ENCODE data around the gene ZNF70. TPM values are rescaled to one million over a fixed set of nuclear protein-coding genes. Genes with fewer than 3 reads are reported as not detected.

Gene ZNF70
- total and polyA plus RNA-seq, 2 of the 4 experiments (the other 2 are of a cell fraction) = 2.3 to 4.3 TPM

- TF ChIP-seq RAD21 (IDR thresholded peaks at IDR 0.05; ENCODE audit: low read length) = no peak
These were observed 22.7 kb upstream of the ZNF70 start (continued) for GRCh38 chr22:23773483-23774113.

GRCh38 chr22:23772649-23773473 lies 21.9 kb upstream of the ZNF70 start, which contains the start of gene MMP11:
Gene MMP11, plus strand, starts transcription at chr22:23772849. Its CDS starts 22 bp downstream, at chr22:23772871.
- Histone ChIP-seq H2AK9ac (replicated peaks; ENCODE audit: low read depth, low read length, poor library complexity) (peak within 1 kb of the TSS; percentile 92), H3K27ac (ENCODE audit: insufficient read depth, low read length) (peak within 1 kb of the TSS; percentile 23), H3K36me3 (ENCODE audit: control insufficient read depth, insufficient read depth, low read length) (no peaks in the 10 kb centered on the region), H3K23ac (ENCODE audit: low read depth, low read length) (peak within 1 kb of the TSS; percentile 82; the same call in 1 of the 2 replicates), H3K27me3 (ENCODE audit: control insufficient read depth, insufficient read depth, low read length) (no peaks in the 10 kb centered on the region), H3K14ac (replicated peaks; ENCODE audit: low read depth, low read length) (peak within 1 kb of the TSS; percentile 97), H3K9me3 (ENCODE audit: control insufficient read depth, insufficient read depth, low read length) (no peaks in the 10 kb centered on the region), H4K91ac (ENCODE audit: insufficient read depth, low read depth, low read length) (peak within 1 kb of the TSS; percentile 93), H4K20me1 (ENCODE audit: insufficient read depth, low read length) (no peaks in the 10 kb centered on the region), H4K5ac (ENCODE audit: low read depth, low read length) (peak within 1 kb of the TSS; percentile 89), H3K9me1 (ENCODE audit: insufficient read depth, low read length) (peaks cover 12% of the 10 kb centered on the region), H3K4me1 (ENCODE audit: control insufficient read depth, insufficient read depth, low read length) (peaks cover 25% of the 10 kb centered on the region; the same call in 1 of the 2 replicates), H3K4ac (ENCODE audit: low read depth, low read length) (peak within 1 kb of the TSS; percentile 99), H3K79me1 (ENCODE audit: low read depth in 1 of 2, low read length in 2 of 2) (peaks cover 0 to 7% of the 10 kb centered on the region in 2 experiments; a peak in 1 of 4 replicates), H2BK20ac (ENCODE audit: low read depth, low read length) (peak within 1 kb of the TSS; percentile 13; the same call in 1 of the 2 replicates), H2AFZ (replicated peaks; ENCODE audit: low read length, poor library complexity) (peak within 1 kb of the TSS; percentile 97), H3K4me3 (ENCODE audit: insufficient read depth, low read depth, low read length) (peak within 1 kb of the TSS; percentile 41), H2BK15ac (ENCODE audit: low read depth, low read length) (peak within 1 kb of the TSS; percentile 61; the same call in 1 of the 3 replicates), H2BK120ac (ENCODE audit: low read depth, low read length) (peak within 1 kb of the TSS; percentile 44), H3K4me2 (ENCODE audit: low read depth, low read length) (peak within 1 kb of the TSS; percentile 77), H2AK5ac (ENCODE audit: low read depth, low read length) (peak within 1 kb of the TSS; percentile 99), H2BK5ac (ENCODE audit: low read depth, low read length, poor library complexity, severe bottlenecking) (no peak within 1 kb of the TSS), H3K56ac (ENCODE audit: extremely low read depth, insufficient read depth, low read length) (0 out of 2 replicates have a peak within 1 kb of the TSS, but pooled peaks have one; percentile 38), H3K9ac (ENCODE audit: low read depth, low read length) (peak within 1 kb of the TSS; percentile 68), H3K18ac (ENCODE audit: low read depth, low read length) (peak within 1 kb of the TSS; percentile 78; the same call in 1 of the 2 replicates), H4K8ac (ENCODE audit: low read depth in 2 of 2, low read length in 2 of 2) (peak within 1 kb of the TSS; percentile 97)
- in situ Hi-C loops (cut with MboI; ENCODE audit: low sequenced_read_pairs) = no loop called here
- ChIA-PET CTCF (no interaction called here), POLR2A (ENCODE audit: unreplicated experiment) (interaction anchor here (0.5 kb wide), 1 partner anchor 24 kb away, joined by 6 read pairs; no protein-coding TSS in a partner anchor)
- TF ChIP-seq FOS (IDR thresholded peaks at IDR 0.05; ENCODE audit: low read depth, low read length) = no peak
- TF ChIP-seq NFE2L2 (IDR thresholded peaks at IDR 0.05; ENCODE audit: low read depth, low read length) = no peak
- TF ChIP-seq RFX5 (IDR thresholded peaks at IDR 0.05; ENCODE audit: low read depth, low read length) = no peak
- no peak for TF ChIP-seq USF2 (IDR thresholded peaks at IDR 0.05; ENCODE audit: low read depth, low read length)
- 0 out of 2 replicates have a peak, but pooled peaks have one; percentile 7 for TF ChIP-seq CTCF (conservative IDR thresholded peaks at IDR 0.05; ENCODE audit: low read depth, low read length)
- no peak for TF ChIP-seq MAZ (IDR thresholded peaks at IDR 0.05; ENCODE audit: borderline replicate concordance, low read depth, low read length)
- DNase-seq (no peak), ATAC-seq (ENCODE audit: low read depth) (peak; percentile 79)
- no TSS peak for BruUV-seq (replicated peaks)
- dilution Hi-C loops (cut with HindIII; ENCODE audit: low sequenced_read_pairs, unreplicated experiment) = no loop called here
- 5% methylated on average over 9 of the region's 79 CpGs; no CpG with 5 or more reads in 1 of the 2 experiments for WGBS, 2 experiments (ENCODE audit: extremely low coverage in 2 of 2, insufficient read length in 1 of 2)
- intact Hi-C loops (cut with micrococcal nuclease) = loop anchor here (5.0 to 10.0 kb wide), 2 partner anchors 74 to 182 kb away; no protein-coding TSS in a partner anchor

All from IMR-90 (cell line).